Measurements from ENCODE around the gene SEZ6. TPM values are rescaled to one million over a fixed set of nuclear protein-coding genes. Genes with fewer than 3 reads are reported as not detected.

SEZ6 gene
- total RNA-seq, 1 donor from 2014 or later: not detected

- peaks cover 18% of the 10 kb centered on the region for H3K9me3 Mint-ChIP-seq (ENCODE audit: unreplicated experiment)
- no peak for DNase-seq (ENCODE audit: extremely low spot score, unreplicated experiment)
- peaks cover 1% of the 10 kb centered on the region for H3K36me3 Mint-ChIP-seq (ENCODE audit: unreplicated experiment)
- peaks cover 52% of the 10 kb centered on the region for H3K27me3 Mint-ChIP-seq (ENCODE audit: unreplicated experiment)
- peaks cover 9% of the 10 kb centered on the region for H3K4me1 Mint-ChIP-seq (ENCODE audit: unreplicated experiment)
- no peak overlapping the region for H3K27ac Mint-ChIP-seq (ENCODE audit: unreplicated experiment)
- no peak for TF ChIP-seq CTCF (IDR thresholded peaks at IDR 0.05)
- H3K4me3 Mint-ChIP-seq (ENCODE audit: unreplicated experiment): no peak overlapping the region
Measured at GRCh38 chr17:29034510-29034909, 28.7 kb upstream of the SEZ6 start.

- H3K4me1 Mint-ChIP-seq (ENCODE audit: unreplicated experiment): peaks cover 9% of the 10 kb centered on the region
- H3K36me3 Mint-ChIP-seq (ENCODE audit: unreplicated experiment): peaks cover 1% of the 10 kb centered on the region
- no peak overlapping the region for H3K4me3 Mint-ChIP-seq (ENCODE audit: unreplicated experiment)
- no peak for DNase-seq (ENCODE audit: extremely low spot score, unreplicated experiment)
- H3K27me3 Mint-ChIP-seq (ENCODE audit: unreplicated experiment): peaks cover 66% of the 10 kb centered on the region
- peaks cover 18% of the 10 kb centered on the region for H3K9me3 Mint-ChIP-seq (ENCODE audit: unreplicated experiment)
- TF ChIP-seq CTCF (IDR thresholded peaks at IDR 0.05): no peak
- no peak overlapping the region for H3K27ac Mint-ChIP-seq (ENCODE audit: unreplicated experiment)
Measured at GRCh38 chr17:29032857-29033197, 27.0 kb upstream of the SEZ6 start.

- peaks cover 72% of the 10 kb centered on the region for H3K27me3 Mint-ChIP-seq (ENCODE audit: unreplicated experiment)
- peaks cover 1% of the 10 kb centered on the region for H3K36me3 Mint-ChIP-seq (ENCODE audit: unreplicated experiment)
- no peak for DNase-seq (ENCODE audit: extremely low spot score, unreplicated experiment)
- TF ChIP-seq CTCF (IDR thresholded peaks at IDR 0.05): no peak
- H3K27ac Mint-ChIP-seq (ENCODE audit: unreplicated experiment): no peak overlapping the region
- H3K4me3 Mint-ChIP-seq (ENCODE audit: unreplicated experiment): no peak overlapping the region
- peaks cover 18% of the 10 kb centered on the region for H3K9me3 Mint-ChIP-seq (ENCODE audit: unreplicated experiment)
- peaks cover 9% of the 10 kb centered on the region for H3K4me1 Mint-ChIP-seq (ENCODE audit: unreplicated experiment)
Measured at GRCh38 chr17:29032013-29032856, 26.4 kb upstream of the SEZ6 start.

- no peak for TF ChIP-seq CTCF (IDR thresholded peaks at IDR 0.05)
- H3K27me3 Mint-ChIP-seq (ENCODE audit: unreplicated experiment): peaks cover 78% of the 10 kb centered on the region
Measured at GRCh38 chr17:29031488-29031887, 25.7 kb upstream of the SEZ6 start.

GRCh38 chr17:29024316-29024952, 18.6 kb upstream of the SEZ6 start:
- peaks cover 4% of the 10 kb centered on the region for H3K4me1 Mint-ChIP-seq (ENCODE audit: unreplicated experiment)
- no peak overlapping the region for H3K27ac Mint-ChIP-seq (ENCODE audit: unreplicated experiment)
- H3K9me3 Mint-ChIP-seq (ENCODE audit: unreplicated experiment): no peaks in the 10 kb centered on the region
- H3K4me3 Mint-ChIP-seq (ENCODE audit: unreplicated experiment): no peak overlapping the region
- no peaks in the 10 kb centered on the region for H3K36me3 Mint-ChIP-seq (ENCODE audit: unreplicated experiment)
- H3K27me3 Mint-ChIP-seq (ENCODE audit: unreplicated experiment): peaks cover 72% of the 10 kb centered on the region
- DNase-seq (ENCODE audit: extremely low spot score, unreplicated experiment): no peak
- no peak for TF ChIP-seq CTCF (IDR thresholded peaks at IDR 0.05)

More at GRCh38 chr17:29031488-29031887, 25.7 kb upstream of the SEZ6 start:
- H3K27ac Mint-ChIP-seq (ENCODE audit: unreplicated experiment): no peak overlapping the region
- H3K4me3 Mint-ChIP-seq (ENCODE audit: unreplicated experiment): no peak overlapping the region
- H3K36me3 Mint-ChIP-seq (ENCODE audit: unreplicated experiment): peaks cover 1% of the 10 kb centered on the region
- no peak for DNase-seq (ENCODE audit: extremely low spot score, unreplicated experiment)
- peaks cover 18% of the 10 kb centered on the region for H3K9me3 Mint-ChIP-seq (ENCODE audit: unreplicated experiment)
- peaks cover 9% of the 10 kb centered on the region for H3K4me1 Mint-ChIP-seq (ENCODE audit: unreplicated experiment)
